Activated CD4-positive, alpha-beta T cell treated with anti-CD3 and anti-CD28 coated beads, Interleukin-2, amount 10 ng/mL, durations not matched to agents 7 days and 5 days (primary cell): ENCODE data around the gene NR2C2. TPM values are rescaled to one million over a fixed set of nuclear protein-coding genes. Genes with fewer than 3 reads are reported as not detected.
A peak's percentile ranks its signal among the peaks of the same experiment; 100 is the strongest.

Source experiments
- CTCF ChIA-PET: fragments of 350-600 bp; sonication (Branson Sonifier 250); formaldehyde crosslinking; loops from one replicate; lab custom pipeline; 2021; ENCODE audit warnings: antibody characterized with exemption; lab: Charles Lee
- POLR2A ChIA-PET: fragments of 350-600 bp; sonication (Branson Sonifier 250); formaldehyde crosslinking; loops from one replicate; lab custom pipeline; 2021; ENCODE audit warnings: antibody characterized with exemption; lab: Charles Lee
- DNase-seq: peaks from one replicate; pipeline ENCODE4 v3.0.0-alpha.2; 2020
- H3K27ac Mint-ChIP-seq: one replicate; pipeline ENCODE4 v1.8.0; 2021; ENCODE audit warnings: mild to moderate bottlenecking, moderate library complexity, mixed read lengths
- H3K27me3 Mint-ChIP-seq: one replicate; pipeline ENCODE4 v1.8.0; 2021; ENCODE audit warnings: mixed read lengths
- H3K36me3 Mint-ChIP-seq: one replicate; pipeline ENCODE4 v1.8.0; 2021; ENCODE audit warnings: low read depth, mixed read lengths
- H3K4me1 Mint-ChIP-seq: one replicate; pipeline ENCODE4 v1.8.0; 2021; ENCODE audit warnings: mixed read lengths
- H3K4me3 Mint-ChIP-seq: one replicate; pipeline ENCODE4 v1.8.0; 2021; ENCODE audit warnings: mild to moderate bottlenecking, moderate library complexity, mixed read lengths
- H3K9me3 Mint-ChIP-seq: one replicate; pipeline ENCODE4 v1.8.0; 2021; ENCODE audit warnings: mixed read lengths
- total RNA-seq, 2 experiments: library from RNA; stranded (reverse); gene quantifications; one replicate each; pipeline ENCODE4 v1.2.3, GENCODE V29; 2021

Gene NR2C2
- total RNA-seq, 2 experiments from 2014 or later, result 57.0 to 67.4 TPM

GRCh38 chr3:15063656-15064286 is 116.4 kb downstream of the NR2C2 start:
- Mint-ChIP-seq H3K4me1 (peaks cover 25% of the 10 kb centered on the region), H3K27me3 (no peaks in the 10 kb centered on the region), H3K4me3 (peak overlapping the region; percentile 93), H3K27ac (peak overlapping the region; percentile 95), H3K36me3 (peaks cover 21% of the 10 kb centered on the region), H3K9me3 (no peaks in the 10 kb centered on the region)
- CTCF ChIA-PET, result interaction anchor here (1.0 to 1.4 kb wide), 2 partner anchors 10 to 13 kb away, joined by 3 read pairs; no protein-coding TSS in a partner anchor
- DNase-seq, result no peak
- POLR2A ChIA-PET, result no interaction called here

- Mint-ChIP-seq H3K4me3 (peak overlapping the region; percentile 93), H3K27me3 (no peaks in the 10 kb centered on the region), H3K9me3 (no peaks in the 10 kb centered on the region), H3K36me3 (peaks cover 18% of the 10 kb centered on the region), H3K4me1 (peaks cover 25% of the 10 kb centered on the region), H3K27ac (peak overlapping the region; percentile 95)
- CTCF ChIA-PET, result interaction anchor here (1.0 to 1.4 kb wide), 3 partner anchors 10 to 16 kb away, joined by 3 to 4 read pairs (median 3); no protein-coding TSS in a partner anchor
- POLR2A ChIA-PET, result interaction anchor here (0.7 kb wide), 1 partner anchor 117 kb away, joined by 3 read pairs; the partner anchor contains the start of gene NR2C2
- DNase-seq, result peak; percentile 30
Observed at GRCh38 chr3:15064299-15064834, 117.0 kb downstream of the NR2C2 start.

- H3K27me3 Mint-ChIP-seq, result no peaks in the 10 kb centered on the region
- H3K9me3 Mint-ChIP-seq, result no peaks in the 10 kb centered on the region
- peak within 1 kb of the TSS; percentile 93 for H3K4me3 Mint-ChIP-seq
- H3K36me3 Mint-ChIP-seq, result peaks cover 16% of the 10 kb centered on the region
- CTCF ChIA-PET, result interaction anchor here (0.8 to 1.5 kb wide), 6 partner anchors 9 to 79 kb away, joined by 3 to 4 read pairs (median 3); no protein-coding TSS in a partner anchor
- POLR2A ChIA-PET, result interaction anchor here (0.7 kb wide), 1 partner anchor 118 kb away, joined by 3 read pairs; the partner anchor contains the start of gene NR2C2
- peaks cover 23% of the 10 kb centered on the region for H3K4me1 Mint-ChIP-seq
- DNase-seq, result peak; percentile 93
- peak within 1 kb of the TSS; percentile 95 for H3K27ac Mint-ChIP-seq
Observed at GRCh38 chr3:15064835-15065549, 117.6 kb downstream of the NR2C2 start, which contains the start of gene MRPS25. Gene MRPS25, minus strand, starts transcription at chr3:15065315. Its CDS starts 121 bp downstream, at chr3:15065194.

- peaks cover 23% of the 10 kb centered on the region for H3K4me1 Mint-ChIP-seq
- H3K4me3 Mint-ChIP-seq, result peak overlapping the region; percentile 93
- no peaks in the 10 kb centered on the region for H3K9me3 Mint-ChIP-seq
- peak overlapping the region; percentile 95 for H3K27ac Mint-ChIP-seq
- no peaks in the 10 kb centered on the region for H3K27me3 Mint-ChIP-seq
- no peak for DNase-seq
- H3K36me3 Mint-ChIP-seq, result peaks cover 20% of the 10 kb centered on the region
- ChIA-PET POLR2A (no interaction called here), CTCF (interaction anchor here (0.6 to 1.5 kb wide), 6 partner anchors 9 to 816 kb away, joined by 3 to 4 read pairs (median 3); no protein-coding TSS in a partner anchor)
Observed at GRCh38 chr3:15065550-15066007, 118.2 kb downstream of the NR2C2 start.

GRCh38 chr3:15066467-15066866 is 119.1 kb downstream of the NR2C2 start:
- H3K27ac Mint-ChIP-seq, result no peak overlapping the region

GRCh38 chr3:15069441-15069840 is 122.1 kb downstream of the NR2C2 start:
- DNase-seq, result no peak
- Mint-ChIP-seq H3K36me3 (peaks cover 25% of the 10 kb centered on the region), H3K27me3 (no peaks in the 10 kb centered on the region), H3K4me1 (peaks cover 13% of the 10 kb centered on the region), H3K27ac (no peak overlapping the region), H3K4me3 (no peak overlapping the region), H3K9me3 (no peaks in the 10 kb centered on the region)
- ChIA-PET POLR2A (no interaction called here), CTCF (interaction anchor here (1.6 kb wide), 1 partner anchor 18 kb away, joined by 4 read pairs; no protein-coding TSS in a partner anchor)

More at GRCh38 chr3:15066467-15066866, 119.1 kb downstream of the NR2C2 start:
- Mint-ChIP-seq H3K36me3 (peaks cover 17% of the 10 kb centered on the region), H3K4me1 (peaks cover 23% of the 10 kb centered on the region), H3K9me3 (no peaks in the 10 kb centered on the region), H3K4me3 (no peak overlapping the region), H3K27me3 (no peaks in the 10 kb centered on the region)
- no peak for DNase-seq
- ChIA-PET POLR2A (no interaction called here), CTCF (interaction anchor here (0.6 to 0.8 kb wide), 2 partner anchors 15 to 817 kb away, joined by 3 read pairs; no protein-coding TSS in a partner anchor)

- POLR2A ChIA-PET, result no interaction called here
- CTCF ChIA-PET, result interaction anchor here (1.0 kb wide), 1 partner anchor 9 kb away, joined by 3 read pairs; no protein-coding TSS in a partner anchor
- peaks cover 6% of the 10 kb centered on the region for H3K4me1 Mint-ChIP-seq
- no peak overlapping the region for H3K4me3 Mint-ChIP-seq
- no peaks in the 10 kb centered on the region for H3K27me3 Mint-ChIP-seq
- no peaks in the 10 kb centered on the region for H3K9me3 Mint-ChIP-seq
- DNase-seq, result no peak
- peaks cover 42% of the 10 kb centered on the region for H3K36me3 Mint-ChIP-seq
- no peak overlapping the region for H3K27ac Mint-ChIP-seq
Observed at GRCh38 chr3:15071699-15072098, 124.3 kb downstream of the NR2C2 start.

- POLR2A ChIA-PET, result no interaction called here
- H3K4me1 Mint-ChIP-seq, result peaks cover 6% of the 10 kb centered on the region
- no peak overlapping the region for H3K4me3 Mint-ChIP-seq
- H3K36me3 Mint-ChIP-seq, result peaks cover 57% of the 10 kb centered on the region
- CTCF ChIA-PET, result interaction anchor here (1.0 kb wide), 2 partner anchors 10 kb away, joined by 3 read pairs; partner anchors contain the start of gene MRPS25
- H3K9me3 Mint-ChIP-seq, result no peaks in the 10 kb centered on the region
- DNase-seq, result no peak
- H3K27me3 Mint-ChIP-seq, result no peaks in the 10 kb centered on the region
- no peak overlapping the region for H3K27ac Mint-ChIP-seq
Observed at GRCh38 chr3:15074500-15074899, 127.1 kb downstream of the NR2C2 start.

GRCh38 chr3:15079091-15079490 is 131.7 kb downstream of the NR2C2 start:
- no peak overlapping the region for H3K4me3 Mint-ChIP-seq
- CTCF ChIA-PET, result no interaction called here
- no peak for DNase-seq
- H3K27ac Mint-ChIP-seq, result no peak overlapping the region
- no peaks in the 10 kb centered on the region for H3K27me3 Mint-ChIP-seq
- POLR2A ChIA-PET, result no interaction called here
- H3K4me1 Mint-ChIP-seq, result peaks cover 15% of the 10 kb centered on the region
- no peaks in the 10 kb centered on the region for H3K9me3 Mint-ChIP-seq
- peaks cover 68% of the 10 kb centered on the region for H3K36me3 Mint-ChIP-seq

- ChIA-PET POLR2A (no interaction called here), CTCF (interaction anchor here (0.6 to 1.1 kb wide), 2 partner anchors 58 to 159 kb away, joined by 3 read pairs; no protein-coding TSS in a partner anchor)
- Mint-ChIP-seq H3K27ac (no peak overlapping the region), H3K4me1 (peaks cover 15% of the 10 kb centered on the region), H3K9me3 (no peaks in the 10 kb centered on the region), H3K4me3 (no peak overlapping the region), H3K27me3 (no peaks in the 10 kb centered on the region), H3K36me3 (peaks cover 60% of the 10 kb centered on the region)
- DNase-seq, result no peak
Observed at GRCh38 chr3:15081960-15082664, 134.7 kb downstream of the NR2C2 start.

- Mint-ChIP-seq H3K4me1 (peaks cover 15% of the 10 kb centered on the region), H3K4me3 (no peak overlapping the region), H3K27ac (no peak overlapping the region), H3K9me3 (no peaks in the 10 kb centered on the region), H3K36me3 (peaks cover 49% of the 10 kb centered on the region), H3K27me3 (no peaks in the 10 kb centered on the region)
- CTCF ChIA-PET, result no interaction called here
- POLR2A ChIA-PET, result no interaction called here
- DNase-seq, result no peak
Observed at GRCh38 chr3:15083252-15083651, 135.9 kb downstream of the NR2C2 start.

- Mint-ChIP-seq H3K36me3 (peaks cover 44% of the 10 kb centered on the region), H3K4me3 (no peak overlapping the region)
- POLR2A ChIA-PET, result no interaction called here
Observed at GRCh38 chr3:15086263-15086662, 138.9 kb downstream of the NR2C2 start.

More at GRCh38 chr3:15086263-15086662, 138.9 kb downstream of the NR2C2 start:
- Mint-ChIP-seq H3K4me1 (peaks cover 15% of the 10 kb centered on the region), H3K27ac (no peak overlapping the region), H3K27me3 (no peaks in the 10 kb centered on the region), H3K9me3 (no peaks in the 10 kb centered on the region)
- DNase-seq, result no peak
- CTCF ChIA-PET, result interaction anchor here (0.7 to 1.0 kb wide), 2 partner anchors 9 to 21 kb away, joined by 3 read pairs; partner anchors contain the start of gene MRPS25
